HG03175 (cell line): ENCODE results near the gene DSCAM.

Experiments
- ATAC-seq: cut with Tn5 transposase; IDR thresholded peaks from one replicate; pipeline ENCODE4 v1.9.1; 2021; ENCODE audit warnings: mild to moderate bottlenecking, moderate library complexity; ENCODE audit not compliant: unreplicated experiment

Gene DSCAM

DNA sequence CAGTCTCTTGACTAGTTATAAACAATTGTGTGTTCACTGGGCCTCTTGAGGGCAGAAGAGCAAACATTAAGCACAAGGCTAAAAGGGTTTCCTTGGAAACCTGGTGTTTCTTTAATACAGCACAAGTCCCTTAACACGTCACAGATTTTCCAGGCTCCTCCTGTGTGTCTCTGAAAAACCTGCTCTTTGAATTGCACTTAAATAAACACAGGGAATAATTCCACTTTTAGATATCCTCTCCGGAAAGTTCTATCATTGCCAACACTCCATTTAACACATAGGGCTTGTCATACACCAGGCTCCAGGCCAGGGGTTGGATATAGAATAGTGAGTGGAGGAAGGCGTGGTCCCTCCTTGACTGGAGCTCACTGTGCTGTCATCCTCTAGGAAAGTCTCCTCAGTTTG, 442.6 kb downstream of the DSCAM start:
- ATAC-seq: no peak

DNA sequence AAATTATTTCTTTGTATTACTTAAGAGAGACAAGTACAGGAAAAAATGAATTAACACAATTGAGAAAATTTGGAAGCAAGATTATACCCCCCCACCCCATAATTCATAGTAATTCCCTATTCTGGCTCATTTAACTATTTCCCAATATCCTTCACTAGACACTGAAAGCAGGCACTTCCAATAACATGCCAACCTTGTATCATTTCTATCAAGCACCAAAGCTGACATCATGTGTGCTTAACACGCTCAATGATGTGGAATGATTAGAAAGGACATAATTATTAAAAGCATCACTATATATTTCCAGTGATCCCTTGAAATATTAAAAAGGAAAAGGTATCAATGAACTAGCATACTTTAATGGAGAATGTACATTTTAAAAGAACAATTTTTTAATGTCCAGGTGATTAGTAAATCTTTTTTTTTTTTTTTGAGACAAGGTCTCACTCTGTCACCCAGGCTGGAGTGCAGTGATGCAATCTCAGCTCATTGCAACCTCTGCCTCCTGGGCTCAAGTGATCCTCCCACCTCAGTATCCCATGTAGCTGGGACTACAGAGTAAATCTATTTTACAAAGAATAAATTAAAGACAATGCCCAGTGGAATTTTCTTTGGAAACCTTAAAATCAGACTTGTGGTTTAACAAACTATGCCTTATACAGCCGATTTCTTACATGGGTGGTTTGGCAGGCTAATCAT, 443.9 kb downstream of the DSCAM start:
- no peak for ATAC-seq

DNA sequence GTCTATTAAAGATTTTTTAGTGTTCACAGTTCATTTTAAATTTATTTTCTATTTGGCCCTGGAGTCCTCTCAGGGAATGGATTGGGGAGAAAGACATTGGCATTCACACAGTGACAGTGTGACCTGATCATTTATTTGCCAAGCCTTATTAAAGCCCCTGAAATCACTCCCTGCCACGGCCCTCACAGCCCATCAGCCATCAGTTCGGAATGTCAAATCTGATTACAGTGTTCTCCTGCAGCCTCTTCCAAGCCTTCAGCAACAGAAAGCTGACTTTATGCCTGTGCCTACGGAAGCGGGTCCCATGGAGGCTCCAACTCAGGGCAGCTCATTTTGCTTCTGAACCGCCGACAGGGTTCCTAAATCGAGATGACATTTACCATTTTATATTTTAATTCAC, 451.2 kb downstream of the DSCAM start:
- no peak for ATAC-seq

DNA sequence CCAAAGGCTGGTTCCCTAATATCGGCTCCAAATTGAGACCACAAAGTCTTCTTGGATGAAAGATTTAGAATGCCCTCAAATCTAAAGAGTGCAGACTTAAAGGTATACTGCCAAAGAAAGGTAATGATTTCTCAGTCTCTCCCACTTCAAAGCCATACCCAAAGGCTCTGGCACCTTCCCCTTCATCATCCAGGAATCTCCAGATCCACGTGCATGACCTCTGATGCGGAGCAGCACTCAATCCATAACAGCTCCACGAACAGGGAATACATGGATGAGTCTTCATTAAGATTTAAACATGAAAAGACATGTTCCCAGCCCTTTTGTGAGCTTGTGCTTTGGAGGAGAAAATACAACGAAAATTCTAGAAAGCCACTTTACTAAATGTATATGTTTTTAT, 453.9 kb downstream of the DSCAM start:
- no peak for ATAC-seq

DNA sequence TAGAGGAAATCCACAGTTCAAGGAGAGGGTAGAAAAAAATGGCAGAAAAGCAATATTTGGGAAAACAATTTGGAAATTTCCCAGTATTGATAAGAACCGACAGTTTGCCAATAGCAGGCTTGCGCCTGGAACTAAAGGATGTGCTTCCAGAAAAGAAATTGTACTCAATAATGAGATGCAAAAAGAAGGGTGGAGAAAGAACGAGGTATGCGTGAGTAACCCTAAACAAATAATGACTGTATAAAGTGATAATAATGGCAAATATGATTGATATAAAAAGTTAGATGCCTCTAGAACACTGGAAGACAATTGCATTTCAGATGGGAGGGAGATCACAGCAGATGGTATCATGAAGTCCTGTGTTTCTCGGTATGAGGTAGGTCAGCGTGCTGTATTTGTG, 458.9 kb downstream of the DSCAM start:
- no peak for ATAC-seq

DNA sequence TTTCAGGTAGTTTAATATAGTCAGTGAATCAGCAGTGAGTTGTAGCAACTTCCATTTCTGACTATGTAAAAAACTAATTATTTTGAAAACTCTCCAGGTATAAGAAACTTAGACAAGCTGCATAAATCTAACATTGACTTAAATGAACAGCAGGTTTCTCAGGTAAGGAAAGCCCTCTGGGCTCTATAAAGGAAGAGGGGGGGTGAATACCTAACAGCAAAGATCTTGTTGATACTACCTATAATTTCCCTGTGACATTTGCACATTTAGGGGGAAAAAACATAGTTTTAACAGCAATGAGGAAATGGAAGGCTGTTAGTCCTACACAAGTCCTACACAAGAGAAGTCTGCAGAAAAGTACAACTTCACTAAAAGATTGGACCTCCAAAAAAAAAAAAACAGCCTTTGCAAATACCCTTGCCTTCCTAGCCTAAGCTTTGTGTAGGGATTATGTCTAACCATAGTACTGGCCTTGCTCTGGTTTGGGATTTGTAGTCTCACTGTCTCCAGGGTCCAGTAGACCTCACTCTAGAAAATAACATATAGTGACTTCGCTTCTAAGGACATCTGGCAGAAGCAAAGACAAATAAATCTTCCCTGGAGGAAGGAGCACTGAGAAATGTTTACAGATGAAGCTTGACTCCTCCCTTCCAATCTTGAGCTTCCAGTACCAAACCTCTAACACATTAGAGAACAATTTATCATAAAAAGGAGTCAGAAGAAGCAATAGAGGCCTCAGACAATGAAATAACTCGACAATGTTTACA, 459.8 kb downstream of the DSCAM start:
- ATAC-seq: no peak

DNA sequence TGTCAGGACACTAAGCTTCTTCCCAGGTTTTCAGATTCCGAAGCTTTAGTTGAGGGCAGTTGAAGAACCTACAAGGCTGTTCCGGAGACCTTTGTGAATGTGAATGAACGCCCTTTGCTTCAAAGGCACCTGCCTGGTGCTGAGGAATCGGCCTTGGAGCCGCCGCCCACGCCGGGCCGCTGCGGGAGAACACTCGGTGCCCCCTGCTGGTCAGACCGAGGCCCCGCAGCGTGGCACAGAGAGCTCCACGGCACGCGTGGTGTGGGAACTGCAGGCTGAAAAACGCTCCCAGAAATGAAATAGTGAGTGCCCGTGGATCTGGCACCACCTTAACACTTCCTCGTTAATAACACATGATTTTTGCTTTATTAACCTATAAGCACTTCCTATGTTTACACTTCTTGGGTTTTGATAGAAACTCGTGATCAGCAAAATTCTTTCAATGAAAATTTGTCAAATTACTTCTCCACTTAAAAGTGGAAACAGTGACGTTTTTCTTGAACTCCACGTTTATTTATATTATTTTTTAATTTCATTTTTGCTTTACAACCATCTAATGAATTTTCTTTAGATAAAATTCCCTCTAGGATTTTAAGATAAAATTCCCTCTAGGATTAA, 460.6 kb downstream of the DSCAM start:
- ATAC-seq: no peak

DNA sequence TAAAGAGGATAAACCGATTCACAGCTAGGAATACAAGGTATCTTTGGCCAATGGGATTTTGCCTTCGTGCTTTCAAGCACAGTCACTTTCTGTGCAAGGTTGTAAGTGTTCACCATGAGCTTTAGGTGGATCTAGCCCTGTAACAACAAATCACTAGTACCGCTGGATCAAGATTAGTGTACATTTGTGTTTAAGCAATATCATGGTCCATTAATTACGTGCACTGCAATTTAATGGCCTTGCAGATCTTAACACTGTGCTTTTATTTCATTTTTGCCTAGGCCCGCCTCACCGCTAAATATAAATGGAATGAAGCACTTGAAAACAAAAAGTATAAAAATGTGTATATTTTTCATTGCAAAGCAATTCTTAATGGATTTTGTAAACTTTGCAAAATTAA, 461.1 kb downstream of the DSCAM start:
- ATAC-seq: no peak

DNA sequence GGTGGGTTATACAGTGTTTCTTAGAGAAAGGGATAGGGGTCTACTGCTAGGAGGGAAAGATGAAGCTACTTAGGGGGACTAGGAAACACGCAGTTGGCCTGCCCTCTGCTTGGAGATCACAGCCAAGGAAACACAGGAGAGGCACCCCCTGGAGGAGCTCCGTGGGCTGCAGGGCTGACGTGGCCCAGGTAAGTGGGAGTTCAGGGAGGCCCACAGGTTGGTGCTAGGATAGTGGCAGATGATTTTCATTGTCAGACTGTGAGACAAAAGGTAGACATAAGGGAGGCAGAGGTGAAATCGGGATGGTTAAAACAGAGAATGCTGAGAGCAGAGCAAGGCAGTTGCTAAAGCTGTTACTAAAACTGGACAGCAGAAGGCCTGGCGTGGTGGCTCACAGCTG, 463.0 kb downstream of the DSCAM start:
- no peak for ATAC-seq

DNA sequence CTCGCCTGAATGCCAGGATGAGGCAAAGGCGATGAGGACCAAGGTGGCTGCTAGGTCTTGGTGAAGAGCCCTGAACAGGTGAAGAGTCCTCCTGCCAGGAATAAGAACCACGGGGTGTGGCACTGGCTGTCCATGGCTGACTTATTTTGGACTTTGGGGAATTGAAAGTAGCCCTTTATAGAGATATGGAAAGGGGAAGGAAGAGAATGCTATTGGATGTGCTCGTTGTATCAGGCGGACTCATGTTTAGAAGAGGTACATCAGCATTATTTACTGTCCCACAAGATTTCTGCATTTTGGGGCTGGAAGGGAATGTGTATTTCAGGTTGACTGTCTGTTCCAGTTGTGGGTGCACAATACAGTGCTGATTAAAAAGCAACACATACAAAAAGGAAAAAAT, 465.8 kb downstream of the DSCAM start:
- no peak for ATAC-seq

DNA sequence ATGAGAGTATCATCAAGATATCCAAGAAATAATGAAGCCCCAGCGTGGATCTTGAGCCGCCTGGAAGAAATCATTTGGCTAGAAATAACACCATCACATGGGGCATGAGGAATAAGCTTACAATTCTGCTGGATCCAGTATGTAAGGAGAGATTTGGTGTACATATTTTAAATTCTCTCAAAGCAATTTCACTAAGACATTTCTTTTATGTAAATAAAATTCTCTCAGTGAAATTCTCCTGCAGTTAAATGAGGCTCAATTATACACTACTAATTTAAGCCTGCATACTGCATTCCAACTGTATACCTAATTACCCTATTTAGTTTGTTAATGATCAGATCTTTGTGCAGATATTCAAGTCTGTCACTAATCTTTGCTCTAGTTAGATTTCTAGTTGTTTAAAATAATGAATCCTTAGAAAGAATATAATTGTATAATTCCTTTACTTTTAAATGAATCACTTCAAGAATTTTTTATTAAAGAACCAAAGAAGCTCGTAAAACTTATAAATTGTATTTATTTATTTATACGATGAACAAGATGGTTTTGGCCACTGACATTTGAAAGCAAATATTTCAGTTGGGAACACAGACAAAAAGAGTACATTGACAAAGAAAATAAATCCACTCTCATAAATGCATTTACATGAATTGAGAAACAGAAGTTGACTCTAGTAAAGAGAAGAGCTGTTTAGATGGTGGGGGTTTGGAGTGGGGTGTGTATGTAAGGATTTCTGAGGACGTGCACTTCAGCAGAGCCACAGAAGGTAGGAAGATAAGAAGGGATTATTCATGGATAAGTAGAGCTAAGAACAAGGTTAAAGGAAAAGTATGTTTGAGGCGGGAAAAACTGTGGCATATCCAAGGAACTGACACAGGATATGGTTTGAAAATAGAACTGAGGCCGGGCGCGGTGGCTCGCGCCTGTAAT, 466.8 kb downstream of the DSCAM start:
- ATAC-seq: no peak

DNA sequence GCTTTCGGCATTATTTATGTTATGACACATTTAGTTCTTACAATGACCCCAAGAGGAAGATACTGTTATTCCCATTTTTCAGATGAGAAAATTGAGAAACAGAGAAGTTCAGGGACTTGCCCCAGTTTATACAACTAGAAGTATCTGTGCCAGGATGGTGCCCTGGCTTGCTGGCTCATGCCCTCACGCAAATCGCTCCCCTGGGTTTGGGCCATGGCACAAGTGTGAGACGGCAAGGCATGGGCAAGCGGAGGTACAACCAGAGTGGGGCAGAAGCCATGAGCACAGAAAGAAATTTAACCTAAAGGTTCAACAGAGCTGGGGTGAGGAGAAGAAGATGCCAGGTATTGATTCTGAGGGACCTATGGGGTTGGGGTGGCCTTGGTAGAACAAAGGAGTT, 469.8 kb downstream of the DSCAM start:
- ATAC-seq: no peak

DNA sequence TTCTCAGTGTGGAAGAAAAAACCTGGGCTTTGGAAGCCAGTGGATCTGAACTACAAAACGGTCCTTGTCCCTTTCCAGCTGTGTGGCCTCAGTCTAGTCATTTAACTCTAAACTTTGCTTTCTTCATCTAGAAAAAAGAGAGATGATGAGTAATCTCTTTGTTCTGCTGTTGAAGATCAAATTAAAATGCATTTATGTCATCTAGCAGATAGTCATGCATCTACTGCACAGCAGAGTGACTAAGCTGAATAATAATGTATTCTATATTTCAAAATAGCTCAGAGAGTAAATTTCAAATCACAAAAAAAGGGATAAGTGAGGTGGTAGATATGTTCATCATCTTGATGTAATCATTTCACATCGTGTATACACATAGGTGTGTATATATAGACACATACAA, 473.2 kb downstream of the DSCAM start:
- no peak for ATAC-seq

DNA sequence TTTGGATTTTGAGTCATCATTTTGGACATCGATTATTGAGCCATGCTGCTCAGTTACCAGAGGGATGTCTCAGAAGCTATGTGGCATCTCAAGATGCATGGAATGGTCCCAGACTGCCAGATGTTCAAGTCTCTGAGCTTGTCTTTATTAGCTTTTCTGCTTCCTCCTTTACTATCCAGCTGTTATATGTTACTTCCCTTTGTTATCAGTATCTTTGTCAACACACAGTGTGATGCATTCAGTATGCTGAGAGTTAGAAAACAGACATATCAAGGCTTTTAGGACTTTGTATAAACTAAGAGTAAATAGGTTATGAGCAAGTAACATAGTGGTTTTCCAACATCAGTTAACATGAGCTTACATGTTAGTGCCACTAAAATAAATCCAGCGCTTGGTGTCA, 474.5 kb downstream of the DSCAM start:
- ATAC-seq: no peak

DNA sequence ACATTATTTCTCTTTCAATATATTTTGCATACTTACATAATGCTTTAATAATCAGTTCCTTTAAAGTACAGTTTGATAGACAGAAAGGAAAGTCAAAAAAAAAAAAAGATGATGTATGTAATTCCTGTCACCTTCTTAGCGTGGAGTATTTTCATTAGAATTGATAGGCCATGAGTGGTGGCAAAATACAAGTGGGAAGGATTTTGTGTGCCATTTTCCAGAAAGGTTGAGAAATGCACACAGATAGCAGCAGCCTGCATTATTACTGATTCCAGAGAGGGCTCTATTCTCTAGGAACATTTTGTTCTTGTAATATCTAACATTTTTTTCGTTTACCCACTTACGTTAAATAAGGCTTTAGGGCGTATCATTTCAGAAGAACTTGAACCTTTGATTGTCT, 475.6 kb downstream of the DSCAM start:
- no peak for ATAC-seq

DNA sequence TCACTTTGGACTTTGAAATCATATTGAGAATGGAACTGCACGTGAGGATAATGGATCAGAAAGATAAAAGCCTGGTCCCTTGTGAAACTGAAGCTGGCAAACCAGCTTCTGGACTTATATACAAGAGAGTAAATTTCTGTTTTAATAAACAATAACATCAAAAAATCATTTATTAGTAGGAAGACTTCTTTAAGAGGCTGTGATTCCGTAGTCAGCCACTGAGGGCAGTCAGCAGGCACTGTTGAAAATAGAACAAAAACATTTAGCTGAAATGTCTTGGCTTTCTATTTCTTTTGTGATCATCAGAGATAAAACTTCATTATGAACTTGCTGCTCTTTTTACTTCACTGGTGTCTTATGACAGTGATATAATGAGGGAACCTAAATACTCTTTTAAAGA, 490.3 kb downstream of the DSCAM start:
- ATAC-seq: no peak

DNA sequence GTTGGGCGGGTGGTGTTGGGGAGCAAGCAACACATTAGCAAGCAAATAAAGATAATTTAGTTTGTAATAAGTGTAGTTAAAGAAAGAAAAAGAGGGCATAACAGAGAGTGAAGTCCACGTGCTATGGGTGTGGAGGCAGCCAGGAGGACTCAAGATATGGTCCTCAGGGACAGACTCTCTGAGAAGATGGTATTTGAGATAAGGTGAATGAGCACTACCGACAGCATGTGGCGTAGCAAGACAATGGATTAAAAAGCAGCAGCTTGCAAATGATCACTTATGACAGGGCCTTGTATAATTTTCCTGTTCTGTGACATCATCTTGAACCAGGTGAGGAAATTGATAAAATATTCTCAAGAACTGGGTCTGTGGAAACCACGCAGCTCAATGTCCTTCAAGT, 491.9 kb downstream of the DSCAM start:
- ATAC-seq: no peak

DNA sequence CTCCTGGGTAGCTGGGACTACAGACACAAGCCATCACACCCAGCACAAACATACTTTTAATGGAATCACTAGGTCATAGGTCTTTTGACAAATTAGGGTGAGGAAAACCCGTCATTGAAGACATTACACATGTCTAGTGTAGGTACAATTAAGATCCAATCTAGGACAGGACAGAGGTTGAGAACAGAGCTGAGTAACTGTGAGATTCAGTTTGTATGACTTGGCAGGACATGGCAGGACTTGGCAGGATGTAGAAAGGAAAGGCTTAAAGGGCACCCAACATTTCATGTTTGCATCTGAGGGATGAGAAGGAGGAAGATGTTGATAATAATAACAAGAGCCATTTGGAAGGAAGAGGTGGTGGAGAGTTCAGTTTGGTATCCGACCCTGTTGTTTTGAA, 496.0 kb downstream of the DSCAM start:
- no peak for ATAC-seq

DNA sequence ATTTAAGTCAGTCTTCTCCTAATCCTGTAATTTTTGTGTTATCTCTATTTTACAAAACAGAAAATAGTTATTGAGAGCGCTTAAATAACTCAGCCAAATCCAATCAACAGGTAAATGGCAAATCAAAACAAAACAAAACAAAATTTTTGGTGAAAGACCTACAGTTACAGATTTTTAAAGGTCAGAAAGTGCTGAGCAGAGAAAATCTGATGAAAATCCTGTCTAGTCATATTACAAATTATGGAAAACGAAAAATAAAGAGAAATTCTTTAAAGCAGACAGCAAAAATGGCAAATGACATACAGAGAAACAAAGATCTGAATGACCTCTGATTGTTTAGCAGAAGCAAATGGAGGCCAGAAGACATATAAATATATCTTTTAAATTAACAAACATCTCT, 497.4 kb downstream of the DSCAM start:
- ATAC-seq: no peak

DNA sequence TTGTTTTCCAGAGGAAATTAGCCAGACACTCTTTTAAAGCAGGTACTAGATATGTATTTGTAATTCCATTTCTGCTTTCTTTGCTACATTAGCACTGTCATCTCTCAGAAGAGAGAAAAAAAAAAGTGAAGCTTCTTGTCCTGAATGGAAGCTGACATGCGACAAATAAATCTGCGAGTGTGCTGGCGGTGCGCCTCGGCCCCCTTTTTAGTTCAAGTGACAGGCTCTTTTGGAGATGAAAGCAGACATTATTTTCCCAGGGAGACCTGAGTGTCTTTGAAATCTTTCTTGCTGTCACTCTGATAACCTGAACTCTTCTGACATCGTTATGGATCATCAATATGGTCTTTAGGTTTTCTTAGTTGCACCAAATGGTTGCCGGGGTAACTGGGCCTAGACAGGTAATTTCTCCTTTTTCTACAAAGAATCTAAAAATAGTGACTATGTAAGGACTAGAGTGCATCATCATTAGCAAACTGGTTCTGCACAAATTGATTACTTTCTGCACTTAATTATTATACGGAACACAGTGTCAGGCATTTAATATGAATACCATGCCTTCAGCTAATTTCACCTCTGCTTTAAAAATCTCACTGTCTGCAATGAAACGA, 501.1 kb downstream of the DSCAM start:
- no peak for ATAC-seq

DNA sequence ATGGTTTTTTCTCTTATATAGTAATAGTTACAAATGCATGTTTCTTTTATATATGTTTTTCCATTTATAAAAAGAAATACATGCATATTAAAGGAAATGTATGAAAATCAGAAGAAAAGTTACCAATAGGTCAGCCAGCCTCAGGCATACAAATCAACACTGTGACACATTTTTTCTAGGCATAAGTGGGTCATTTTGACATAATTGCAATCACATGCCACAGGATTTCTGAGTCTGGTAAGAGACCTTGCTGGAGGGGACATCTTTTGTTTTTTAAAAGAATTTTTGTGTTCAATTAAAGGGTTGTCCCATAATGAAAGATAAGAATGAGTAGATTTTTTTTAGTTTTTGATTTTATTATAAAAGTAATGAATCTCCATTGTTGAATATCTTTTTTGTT, 506.6 kb downstream of the DSCAM start:
- ATAC-seq: no peak
